HG03442 (cell line): ENCODE data around the gene USP6.
"Not testable (repeated sequence)": the region's sequence is repeated elsewhere in the genome, so short reads cannot be mapped to it uniquely, and the experiment has no call there.

ENCODE experiments used
- ATAC-seq: cut with Tn5 transposase; IDR thresholded peaks from one replicate; pipeline ENCODE4 v1.9.1; 2021; ENCODE audit warnings: mild to moderate bottlenecking, moderate library complexity; ENCODE audit not compliant: unreplicated experiment

Gene USP6

DNA sequence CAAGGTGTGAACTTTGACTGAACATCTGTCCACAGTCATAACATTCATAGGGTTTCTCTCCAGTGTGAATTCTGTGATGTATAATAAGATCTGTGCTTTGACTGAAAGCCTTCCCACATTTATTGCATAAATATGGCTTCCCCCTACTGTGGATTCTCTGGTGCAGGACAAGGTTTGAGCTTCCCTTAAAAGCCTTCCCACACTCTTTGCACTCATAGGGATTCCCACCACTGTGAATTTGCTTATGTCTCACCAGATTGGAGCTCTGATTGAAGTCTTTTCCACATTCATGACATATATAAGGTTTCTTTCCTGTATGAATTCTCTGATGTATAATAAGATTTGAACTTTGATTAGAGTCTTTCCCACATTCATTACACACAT is 67.6 kb downstream of the USP6 start:
- ATAC-seq = no peak

DNA sequence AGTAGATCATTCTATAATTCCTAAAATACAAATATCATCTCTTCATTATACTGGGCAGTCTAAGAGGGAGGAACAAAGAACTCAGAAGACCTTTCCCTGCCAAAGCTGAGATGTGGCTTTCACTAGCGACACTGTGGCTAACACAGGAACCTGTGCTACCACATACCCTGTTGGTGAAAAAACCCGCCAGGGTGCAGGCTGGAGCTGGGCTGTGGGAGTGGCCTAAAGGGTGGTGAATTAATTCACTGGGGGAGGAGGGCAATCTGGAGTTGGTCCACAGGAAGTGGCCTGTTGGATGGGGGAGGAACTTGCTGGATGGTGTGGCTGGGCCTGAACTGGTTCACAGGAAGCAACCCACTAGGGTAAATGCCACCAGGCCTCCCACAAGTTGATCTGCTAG is 68.5 kb downstream of the USP6 start:
- no peak for ATAC-seq

DNA sequence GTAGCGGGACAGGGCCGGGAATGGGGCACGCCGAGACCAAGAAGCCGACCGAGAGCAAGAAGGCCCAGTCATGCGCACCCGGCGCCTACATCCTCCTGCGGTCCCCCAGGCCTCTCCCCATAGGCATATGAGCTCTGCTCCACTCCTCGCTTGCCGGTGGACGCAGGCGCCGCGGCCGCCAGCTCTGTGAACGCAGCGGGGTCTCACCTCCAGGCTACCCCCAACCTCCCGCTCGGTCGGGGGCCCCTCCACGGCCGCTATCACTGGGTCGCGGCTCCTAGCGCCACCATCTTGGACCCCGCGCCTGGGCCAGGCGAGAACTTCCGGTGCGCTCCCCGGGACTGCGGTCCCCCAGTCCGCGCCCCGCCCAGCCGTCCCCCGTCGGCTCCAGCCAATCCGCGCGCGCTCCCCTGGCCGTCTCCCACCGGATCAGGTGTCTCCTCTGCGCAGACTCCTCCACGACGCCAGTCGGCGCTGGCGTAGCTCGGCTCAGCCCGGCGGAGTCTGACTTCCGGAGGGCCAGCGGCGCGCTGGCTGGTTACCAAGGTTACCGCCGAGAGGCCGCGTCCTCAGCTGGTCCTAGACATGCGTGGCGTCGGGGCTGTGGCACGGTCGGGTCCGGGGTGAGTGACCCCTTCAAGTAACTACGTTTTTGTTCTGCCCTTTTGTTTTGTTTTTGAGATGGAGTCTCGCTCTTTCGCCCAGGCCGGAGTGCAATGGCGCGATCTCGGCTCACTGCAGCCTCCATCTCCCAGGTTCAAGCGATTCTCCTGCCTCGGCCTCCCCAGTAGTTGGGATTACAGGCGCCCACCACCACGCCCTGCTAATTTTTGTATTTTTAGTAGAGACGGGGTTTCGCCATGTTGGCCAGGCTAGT is 75.9 kb downstream of the USP6 start, which contains the start of gene ZNF594:
Gene ZNF594, minus strand, starts transcription at position 328 of the 877 bp plus-strand sequence. CDS start 7,612 bp downstream, outside the sequence.
- peak; percentile 95 for ATAC-seq

DNA sequence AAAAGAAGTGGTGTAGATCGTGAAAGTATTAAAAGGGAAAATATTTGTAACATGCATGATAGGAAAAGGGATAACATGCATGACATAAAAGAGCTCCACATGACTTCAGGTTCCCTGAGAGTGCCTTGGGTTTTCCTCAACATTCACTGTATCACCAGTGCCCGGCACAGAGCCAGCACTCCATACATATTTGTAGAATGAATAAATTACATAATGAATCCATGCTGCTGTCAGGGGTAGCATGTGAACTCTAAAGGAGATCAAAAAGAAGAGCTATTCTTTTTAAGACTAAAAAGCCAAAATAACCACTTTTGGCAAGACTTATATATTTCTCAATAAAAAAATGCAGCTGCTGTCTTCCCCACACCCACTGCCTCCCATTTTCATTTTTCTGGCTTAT is 78.5 kb downstream of the USP6 start:
- no peak for ATAC-seq

DNA sequence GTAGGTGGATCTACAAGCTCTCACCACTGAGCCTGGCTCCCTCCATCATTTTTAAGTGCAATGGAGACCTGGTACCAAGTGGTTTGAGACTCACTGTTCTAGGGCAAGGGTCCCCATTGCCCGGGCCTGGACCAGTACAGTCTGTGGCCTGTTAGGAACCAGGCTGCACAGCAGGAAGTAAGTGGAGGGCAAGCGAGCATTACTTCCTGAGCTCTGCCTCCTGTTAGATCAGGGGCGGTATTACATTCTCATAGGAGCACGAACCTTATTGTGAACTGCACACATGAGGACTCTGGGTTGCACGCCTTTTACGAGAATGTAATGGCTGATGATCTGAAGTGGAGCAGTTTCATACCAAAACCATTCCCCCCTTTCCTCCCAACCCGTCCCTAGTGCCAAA is 82.6 kb downstream of the USP6 start:
- ATAC-seq = no peak

DNA sequence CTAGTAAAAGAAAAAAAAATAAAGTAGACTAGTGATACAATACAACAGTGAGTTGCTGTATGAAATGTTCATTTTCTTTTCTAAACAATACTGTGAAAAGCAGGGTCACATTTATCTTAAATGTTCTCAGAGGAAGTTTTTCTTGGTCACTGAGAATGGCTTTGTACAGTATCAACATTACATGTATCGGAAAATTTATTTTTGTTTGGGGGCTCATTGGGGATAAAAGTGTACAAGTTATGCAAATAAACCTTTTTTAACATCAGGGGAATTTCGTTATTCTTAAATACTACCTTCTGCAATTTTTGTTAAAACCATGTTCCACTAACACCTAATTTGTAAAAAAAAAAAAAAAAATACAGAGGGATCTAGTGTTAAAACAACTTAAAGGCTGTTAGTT is 84.5 kb downstream of the USP6 start:
- no peak for ATAC-seq

DNA sequence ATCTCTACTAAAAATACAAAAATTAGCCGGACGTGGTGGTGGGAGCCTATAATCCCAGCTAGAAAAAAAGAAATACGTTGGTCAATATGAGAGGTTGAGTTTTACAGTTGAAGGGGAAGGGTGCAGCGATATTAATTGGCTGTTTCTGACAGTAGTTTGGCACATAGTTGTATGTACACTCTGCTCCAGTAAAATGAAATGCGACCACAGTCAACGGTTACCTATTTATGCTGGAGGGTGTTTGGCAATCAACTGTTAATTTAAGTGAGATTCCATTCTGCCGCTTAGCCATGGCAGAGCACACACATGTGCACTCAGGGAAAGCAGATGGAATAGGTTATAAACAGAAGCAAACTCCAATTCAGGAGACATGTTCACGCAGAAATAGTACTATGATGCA is 85.2 kb downstream of the USP6 start:
- ATAC-seq = no peak

DNA sequence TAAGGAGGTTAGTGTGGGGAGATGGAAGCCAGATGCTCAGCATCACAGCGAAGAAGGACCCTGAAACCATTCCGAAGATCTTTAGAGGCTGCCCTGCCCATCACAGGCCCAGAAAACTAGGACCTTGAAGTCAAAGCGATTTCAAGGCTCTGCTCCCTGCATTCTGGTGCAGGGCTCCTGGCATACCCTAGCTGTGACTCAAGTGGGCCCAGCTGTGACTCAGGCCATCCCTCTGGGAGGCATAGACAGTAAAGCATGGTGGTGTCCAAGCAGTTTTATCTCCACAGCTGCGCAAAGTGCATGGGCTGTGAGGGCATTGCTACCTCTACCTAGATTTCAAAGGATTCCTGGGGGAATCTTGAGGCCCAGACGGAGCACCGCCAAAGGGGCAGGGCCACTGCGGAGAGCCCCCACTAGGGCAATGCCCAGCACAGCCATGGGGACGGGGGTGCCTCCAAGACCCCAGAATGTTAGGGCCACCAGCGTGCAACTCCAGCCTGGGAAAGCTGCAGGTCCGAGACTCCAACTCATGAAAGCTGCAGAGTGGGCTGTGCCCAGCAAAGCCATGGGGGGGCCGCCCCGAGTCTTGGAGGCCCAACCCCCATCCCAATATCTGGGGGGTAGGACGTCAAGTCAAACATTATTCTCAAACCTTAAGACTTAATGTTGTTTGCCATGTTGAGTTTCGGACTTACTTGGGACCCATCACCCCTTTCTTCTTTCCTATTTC is 87.5 kb downstream of the USP6 start:
- ATAC-seq = no peak

DNA sequence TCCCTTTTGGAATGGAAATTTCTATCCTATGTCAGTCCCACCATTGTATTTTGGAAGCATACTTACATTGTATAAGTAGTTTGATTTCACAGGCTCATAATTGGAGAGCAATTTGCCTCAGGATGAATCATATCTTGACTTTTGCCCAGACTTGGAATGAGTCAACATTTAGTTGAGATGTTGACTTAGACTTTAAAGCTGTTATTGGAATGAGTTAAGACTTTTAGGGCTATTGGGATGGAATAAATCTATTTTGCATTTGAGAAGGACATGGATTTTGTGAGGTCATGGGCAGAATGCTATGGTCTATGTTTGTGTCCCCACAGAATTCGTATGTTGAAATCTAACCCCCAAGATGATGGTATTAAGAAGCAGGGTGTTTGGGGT is 88.1 kb downstream of the USP6 start:
- ATAC-seq = no peak

DNA sequence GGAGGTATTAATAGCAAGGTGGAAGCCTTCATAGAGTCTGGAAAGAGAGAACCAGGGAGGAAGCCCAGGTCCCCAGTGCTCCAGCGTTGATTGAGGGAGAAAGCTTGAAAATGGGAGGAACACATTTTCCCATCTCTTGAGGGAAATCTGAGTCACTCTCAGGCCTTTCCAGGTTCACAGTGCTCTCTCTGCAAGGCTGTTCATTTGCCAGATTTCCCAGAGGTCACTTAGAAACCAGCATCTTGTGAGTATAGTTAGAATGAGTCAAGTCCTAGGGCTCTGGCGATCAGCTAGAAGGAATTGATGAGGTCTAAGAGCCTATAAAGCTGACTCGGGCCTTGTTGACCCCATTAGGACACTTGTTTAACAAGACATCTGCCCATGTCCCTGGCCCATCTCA is 93.6 kb downstream of the USP6 start:
- ATAC-seq = no peak

DNA sequence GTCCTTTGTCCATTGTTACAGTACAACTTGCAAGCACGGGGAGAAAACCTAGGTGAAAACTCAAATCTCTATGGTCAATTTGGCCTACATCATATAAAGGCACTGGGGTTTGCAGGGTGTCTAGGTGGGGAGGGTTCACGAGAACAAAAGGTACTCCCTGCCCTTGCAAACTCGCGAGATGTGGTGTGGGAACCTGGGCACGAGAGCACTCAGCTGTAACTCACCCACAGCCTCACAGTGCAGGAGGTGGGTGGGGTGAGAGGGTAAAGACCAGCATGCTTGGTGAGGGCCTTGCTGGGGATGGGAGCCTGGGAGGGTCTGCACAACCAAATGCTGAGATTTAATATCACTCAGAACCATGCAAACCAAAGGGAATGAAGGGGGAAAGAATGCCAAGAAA is 94.3 kb downstream of the USP6 start:
- ATAC-seq = no peak

DNA sequence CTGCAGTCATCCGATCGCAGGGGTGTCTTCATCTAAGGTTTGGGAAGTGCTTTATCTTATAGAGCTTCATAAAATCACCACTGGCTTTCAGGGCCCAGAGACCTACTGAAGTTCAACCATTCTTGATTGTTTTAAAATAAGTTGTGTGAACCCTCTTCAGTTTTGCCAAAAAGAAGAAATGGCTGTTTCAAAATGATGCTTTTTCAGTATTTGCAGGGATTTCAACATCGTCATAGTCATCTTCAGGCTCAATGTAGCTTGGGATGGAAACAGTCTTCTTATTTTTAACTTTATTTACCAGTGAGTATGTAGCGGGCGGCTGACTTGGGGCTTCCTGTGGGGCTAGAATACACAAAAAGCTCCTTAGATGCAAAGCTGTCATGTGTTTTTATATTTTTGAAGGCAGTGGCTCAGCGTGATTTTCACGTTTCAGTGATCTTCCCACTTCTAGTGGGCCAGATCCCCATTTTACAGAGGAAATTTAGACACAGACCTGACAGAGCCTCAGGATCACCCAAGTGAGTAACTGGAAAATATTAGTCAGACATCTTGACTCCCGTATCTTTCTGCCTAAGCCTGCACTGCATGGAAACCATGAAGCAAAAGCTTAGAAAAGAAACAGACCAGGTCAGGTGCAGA is 94.9 kb downstream of the USP6 start:
- ATAC-seq = peak; percentile 42

DNA sequence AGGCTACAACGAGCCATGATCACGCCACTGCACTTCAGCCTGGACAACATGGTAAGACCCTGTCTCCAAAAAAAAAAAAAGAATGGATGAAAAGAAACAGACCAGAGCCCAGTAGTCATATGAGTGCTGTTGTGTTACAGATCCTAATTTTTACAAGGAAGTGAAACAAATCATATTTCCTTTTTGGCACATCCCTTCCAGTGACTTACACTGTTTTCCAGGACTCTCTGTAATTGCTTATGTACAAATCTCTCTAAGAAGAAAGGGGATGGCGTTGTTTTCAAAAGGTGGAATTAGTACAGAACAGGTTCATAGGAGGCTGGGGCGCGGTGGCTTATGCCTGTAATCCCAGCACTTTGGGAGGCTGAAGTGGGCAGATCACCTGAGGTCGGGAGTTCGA is 95.6 kb downstream of the USP6 start:
- ATAC-seq = no peak

DNA sequence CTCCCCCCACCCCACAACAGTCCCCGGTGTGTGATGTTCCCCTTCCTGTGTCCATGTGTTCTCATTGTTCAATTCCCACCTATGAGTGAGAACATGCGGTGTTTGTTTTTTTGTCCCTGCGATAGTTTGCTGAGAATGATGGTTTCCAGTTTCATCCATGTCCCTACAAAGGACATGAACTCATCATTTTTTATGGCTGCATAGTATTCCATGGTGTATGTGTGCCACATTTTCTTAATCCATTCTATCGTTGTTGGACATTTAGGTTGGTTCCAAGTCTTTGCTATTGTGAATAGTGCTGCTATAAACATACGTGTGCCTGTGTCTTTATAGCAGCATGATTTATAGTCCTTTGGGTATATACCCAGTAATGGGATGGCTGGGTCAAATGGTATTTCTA is 101.7 kb downstream of the USP6 start:
- not testable (repeated sequence) for ATAC-seq

DNA sequence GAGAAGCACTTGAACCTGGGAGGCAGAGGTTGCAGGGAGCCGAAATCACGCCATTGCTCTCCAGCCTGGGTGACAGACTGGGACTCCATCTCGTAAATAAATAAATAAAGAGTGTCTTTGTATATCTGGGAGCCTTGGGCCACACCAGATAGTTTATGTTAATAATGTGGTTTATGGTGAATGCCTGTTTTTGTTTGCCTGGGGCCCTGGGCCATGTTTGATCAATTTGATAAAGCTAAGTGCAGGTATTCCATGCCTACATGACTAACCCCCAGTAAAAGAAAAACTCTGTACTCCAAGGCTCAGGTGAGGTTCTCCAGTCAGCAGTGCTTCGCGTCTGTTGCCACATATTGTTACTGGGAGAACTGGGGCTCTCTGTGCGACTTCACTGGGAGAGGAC is 103.7 kb downstream of the USP6 start:
- ATAC-seq = no peak

DNA sequence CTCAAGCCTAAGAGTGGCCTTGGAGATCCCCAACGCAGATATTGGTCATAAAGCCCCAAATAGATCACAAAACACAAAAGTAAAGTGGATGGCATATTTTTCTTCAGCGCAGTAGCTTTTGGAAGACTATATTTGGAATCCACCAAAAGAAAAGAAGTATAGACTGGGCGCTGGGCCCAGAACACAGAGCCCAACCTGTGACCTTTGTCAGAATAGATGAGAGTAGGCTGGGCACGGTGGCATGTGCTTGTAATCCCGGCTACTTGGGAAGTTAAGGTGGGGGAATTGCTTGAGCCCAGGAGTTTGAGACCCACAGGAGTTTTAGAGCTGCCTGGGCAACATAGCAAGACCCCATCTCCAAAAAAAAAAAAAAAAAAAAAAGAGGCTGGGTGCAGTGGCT is 104.2 kb downstream of the USP6 start:
- no peak for ATAC-seq

DNA sequence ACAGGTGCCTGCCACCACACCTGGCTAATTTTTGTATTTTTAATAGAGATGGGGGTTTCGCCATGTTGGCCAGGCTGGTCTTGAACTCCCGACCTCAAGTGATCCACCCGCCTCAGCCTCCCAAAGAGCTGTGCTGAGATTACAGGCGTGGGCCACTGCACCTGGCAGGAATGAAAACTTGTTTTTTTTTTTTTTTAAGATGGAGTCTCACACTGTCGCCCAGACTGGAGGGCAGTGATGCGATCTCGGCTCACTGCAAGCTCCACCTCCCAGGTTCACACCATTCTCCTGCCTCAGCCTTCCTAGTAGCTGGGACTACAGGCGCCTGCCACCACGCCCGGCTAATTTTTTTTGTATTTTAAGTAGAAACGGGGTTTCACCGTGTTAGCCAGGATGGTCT is 106.1 kb downstream of the USP6 start:
- ATAC-seq = not testable (repeated sequence)
